GM18907 (cell line): ENCODE data around the gene CALM1.

Experiments
- ATAC-seq: cut with Tn5 transposase; IDR thresholded peaks from one replicate; pipeline ENCODE4 v1.9.1; 2021; ENCODE audit warnings: mild to moderate bottlenecking, moderate library complexity; ENCODE audit not compliant: unreplicated experiment

The CALM1 gene

GRCh38 chr14:90407230-90407629 lies 10.4 kb downstream of the CALM1 start:
- ATAC-seq, result no peak

- no peak for ATAC-seq
Measured at GRCh38 chr14:90408713-90409112, 11.9 kb downstream of the CALM1 start.

- no peak for ATAC-seq
Measured at GRCh38 chr14:90409209-90409730, 12.4 kb downstream of the CALM1 start.

GRCh38 chr14:90412058-90412457 lies 15.2 kb downstream of the CALM1 start:
- no peak for ATAC-seq

- ATAC-seq, result no peak
Measured at GRCh38 chr14:90416720-90417119, 19.9 kb downstream of the CALM1 start.

GRCh38 chr14:90418053-90418452 lies 21.2 kb downstream of the CALM1 start:
- ATAC-seq, result no peak

- no peak for ATAC-seq
Measured at GRCh38 chr14:90419200-90419599, 22.4 kb downstream of the CALM1 start.

GRCh38 chr14:90421001-90421631 lies 24.3 kb downstream of the CALM1 start:
- ATAC-seq, result no peak

- ATAC-seq, result no peak
Measured at GRCh38 chr14:90421632-90422020, 24.8 kb downstream of the CALM1 start.

- ATAC-seq, result no peak
Measured at GRCh38 chr14:90423166-90423565, 26.3 kb downstream of the CALM1 start.

- ATAC-seq, result no peak
Measured at GRCh38 chr14:90424075-90424474, 27.2 kb downstream of the CALM1 start.

- no peak for ATAC-seq
Measured at GRCh38 chr14:90424686-90425372, 28.0 kb downstream of the CALM1 start.

- no peak for ATAC-seq
Measured at GRCh38 chr14:90425373-90425879, 28.6 kb downstream of the CALM1 start.

GRCh38 chr14:90426031-90426540 lies 29.3 kb downstream of the CALM1 start:
- no peak for ATAC-seq

GRCh38 chr14:90426663-90427062 lies 29.8 kb downstream of the CALM1 start:
- ATAC-seq, result no peak

GRCh38 chr14:90427848-90428426 lies 31.1 kb downstream of the CALM1 start:
- ATAC-seq, result no peak

- no peak for ATAC-seq
Measured at GRCh38 chr14:90428676-90429075, 31.8 kb downstream of the CALM1 start.

GRCh38 chr14:90429236-90429635 lies 32.4 kb downstream of the CALM1 start:
- no peak for ATAC-seq

- no peak for ATAC-seq
Measured at GRCh38 chr14:90429754-90430153, 32.9 kb downstream of the CALM1 start.

- ATAC-seq, result no peak
Measured at GRCh38 chr14:90434370-90435020, 37.7 kb downstream of the CALM1 start.

GRCh38 chr14:90438841-90439240 lies 42.0 kb downstream of the CALM1 start:
- ATAC-seq, result no peak
